HUDEP-2 (cell line): ENCODE data around the gene NAP1L4.

Source experiments
- DNase-seq, 76 experiments: peaks; one replicate each; lab custom pipeline; 2025; ENCODE audit not compliant: unreplicated experiment in 76 of 76; lab: John Stamatoyannopoulos, UW

The NAP1L4 gene

DNA sequence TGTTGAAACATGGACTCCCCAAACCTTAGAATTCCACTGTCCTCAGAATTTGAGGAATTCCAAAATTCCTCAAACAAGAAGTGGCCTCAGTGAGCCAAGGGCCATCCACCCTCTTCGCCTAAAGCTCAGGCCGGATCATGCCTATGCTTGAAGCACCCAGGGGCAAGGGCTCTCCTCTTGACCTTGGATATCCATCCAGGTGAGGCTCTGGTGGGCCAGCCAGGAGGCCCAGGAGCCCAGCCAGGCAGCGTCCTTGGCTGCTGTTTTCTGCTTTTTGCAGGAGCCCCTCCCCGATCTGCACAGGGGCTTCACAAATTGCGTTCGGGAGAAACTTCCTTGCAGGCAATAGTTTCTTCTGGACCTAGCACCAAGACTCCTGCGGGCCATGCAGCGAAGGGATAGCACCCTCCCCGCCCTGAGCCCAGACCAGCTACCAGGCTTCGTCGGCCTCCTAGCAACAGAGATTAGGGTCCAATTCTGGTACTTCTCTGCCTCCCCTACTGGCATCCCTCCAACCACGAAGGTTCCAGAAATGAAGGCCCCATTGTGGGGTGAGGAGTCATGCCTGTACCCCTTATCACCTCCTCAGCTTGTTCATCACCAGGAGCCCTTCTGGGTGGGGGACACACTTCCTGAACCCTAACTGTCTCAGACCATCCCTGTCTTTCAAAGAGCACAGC, 64.9 kb downstream of the NAP1L4 start:
- no peak for DNase-seq

DNA sequence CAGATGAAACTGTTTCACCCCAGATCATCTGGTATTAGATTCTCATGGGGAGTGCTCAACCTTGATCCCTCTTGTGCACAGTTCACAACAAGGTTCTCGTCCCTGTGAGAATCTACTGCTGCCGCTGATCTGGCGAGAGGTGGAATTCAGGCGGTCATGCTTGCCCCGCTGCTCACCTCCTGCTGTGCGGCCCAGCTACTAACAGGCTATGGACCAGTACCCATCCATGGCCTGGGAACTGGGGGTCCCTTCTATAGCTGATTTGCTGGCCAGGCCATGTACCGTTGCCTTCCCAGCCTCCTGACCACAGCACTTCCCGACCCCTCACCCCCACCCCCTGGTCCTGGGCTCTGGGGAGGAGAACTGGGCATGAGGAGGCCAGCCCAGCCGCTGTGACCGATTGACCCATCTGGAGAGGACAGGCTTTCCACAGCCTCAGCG, 65.5 kb downstream of the NAP1L4 start:
- no peak for DNase-seq

GRCh38 chr11:2924821-2925675, 67.1 kb downstream of the NAP1L4 start:
- no peak for DNase-seq

DNA sequence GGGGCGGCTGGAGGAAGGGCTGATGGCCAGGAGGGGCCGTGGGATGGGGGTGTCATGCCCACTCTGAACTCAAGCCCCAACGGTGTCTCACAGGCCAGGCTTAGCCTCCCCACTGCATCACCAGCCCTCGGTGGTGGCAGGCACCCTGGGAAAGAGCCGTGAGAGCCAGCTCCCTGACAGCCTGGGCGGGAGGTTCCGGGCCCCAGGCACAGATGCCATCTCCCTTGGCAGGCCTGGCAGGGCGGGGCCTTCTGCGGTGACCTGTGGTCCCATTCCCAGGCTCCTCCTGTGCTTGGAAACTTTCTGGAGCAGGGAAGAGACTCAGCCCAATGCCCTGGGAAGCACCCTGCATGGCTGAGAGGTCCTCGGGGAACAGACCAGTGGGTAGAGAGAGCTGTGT, 67.7 kb downstream of the NAP1L4 start:
- peak in 2 of 76 experiments; percentile 21 to 26 for DNase-seq

GRCh38 chr11:2923446-2924375, 68.4 kb downstream of the NAP1L4 start:
- DNase-seq, result no peak

GRCh38 chr11:2922655-2923054, 69.5 kb downstream of the NAP1L4 start:
- DNase-seq, result no peak

DNA sequence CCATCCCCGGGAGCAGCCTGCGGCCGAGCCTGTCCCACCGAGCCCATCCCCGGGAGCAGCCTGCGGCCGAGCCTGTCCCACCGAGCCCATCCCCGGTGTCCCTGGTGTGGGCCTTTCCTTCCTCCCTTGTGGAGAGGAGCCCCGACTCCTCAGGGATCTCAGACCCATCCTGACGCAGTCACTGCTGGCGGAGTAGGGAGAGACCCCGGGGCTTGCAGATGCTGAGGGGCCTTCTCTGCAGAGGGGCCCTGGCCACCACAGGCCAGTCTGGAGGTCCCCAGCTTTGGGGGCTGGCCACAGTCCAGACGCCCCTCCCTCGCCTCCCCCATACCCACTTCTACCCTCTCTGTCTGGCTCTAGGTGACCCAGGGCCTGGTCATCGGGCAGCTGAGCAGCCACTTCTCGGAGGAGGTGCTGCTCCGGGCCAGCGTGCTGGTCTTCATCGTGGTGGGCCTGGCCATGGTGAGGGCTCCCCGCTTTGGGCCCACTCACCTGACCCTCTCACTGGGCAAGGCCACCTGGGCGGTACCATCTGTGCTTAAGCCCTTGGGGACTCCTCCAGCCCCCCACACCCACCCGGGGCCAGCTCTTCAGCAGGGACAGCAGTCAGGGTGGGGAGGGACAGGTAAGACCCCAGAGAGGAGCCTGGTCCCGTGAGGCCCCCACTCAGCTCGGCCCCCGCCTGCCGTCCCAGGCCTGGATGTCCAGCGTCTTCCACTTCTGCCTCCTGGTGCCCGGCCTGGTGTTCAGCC, 70.2 kb downstream of the NAP1L4 start:
- no peak for DNase-seq

- DNase-seq, result peak in 1 of 76 experiments; percentile 10
Observed at GRCh38 chr11:2921261-2921660, 70.9 kb downstream of the NAP1L4 start.

GRCh38 chr11:2920343-2920742, 71.8 kb downstream of the NAP1L4 start:
- no peak for DNase-seq

- DNase-seq, result no peak
Observed at GRCh38 chr11:2919837-2920236, 72.3 kb downstream of the NAP1L4 start.

DNA sequence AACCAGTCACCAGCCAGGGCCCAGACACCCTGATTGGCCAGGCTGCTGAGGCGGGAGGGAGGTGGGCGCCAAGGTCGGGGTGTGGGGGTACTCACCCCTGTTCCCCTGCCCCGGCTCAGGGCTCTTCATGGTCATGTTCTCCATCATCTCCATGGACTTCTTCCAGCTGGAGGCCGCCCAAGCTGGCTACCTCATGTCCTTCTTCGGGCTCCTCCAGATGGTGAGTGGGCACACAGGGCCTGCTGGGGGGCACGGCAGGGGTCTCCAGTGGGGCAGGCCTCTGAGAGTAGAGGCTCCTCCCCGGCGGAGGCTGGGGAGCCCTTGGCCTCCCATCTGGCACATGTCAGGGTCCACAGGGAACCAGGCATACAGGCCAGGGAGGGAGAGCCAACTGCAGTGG, 72.9 kb downstream of the NAP1L4 start:
- DNase-seq, result no peak

DNA sequence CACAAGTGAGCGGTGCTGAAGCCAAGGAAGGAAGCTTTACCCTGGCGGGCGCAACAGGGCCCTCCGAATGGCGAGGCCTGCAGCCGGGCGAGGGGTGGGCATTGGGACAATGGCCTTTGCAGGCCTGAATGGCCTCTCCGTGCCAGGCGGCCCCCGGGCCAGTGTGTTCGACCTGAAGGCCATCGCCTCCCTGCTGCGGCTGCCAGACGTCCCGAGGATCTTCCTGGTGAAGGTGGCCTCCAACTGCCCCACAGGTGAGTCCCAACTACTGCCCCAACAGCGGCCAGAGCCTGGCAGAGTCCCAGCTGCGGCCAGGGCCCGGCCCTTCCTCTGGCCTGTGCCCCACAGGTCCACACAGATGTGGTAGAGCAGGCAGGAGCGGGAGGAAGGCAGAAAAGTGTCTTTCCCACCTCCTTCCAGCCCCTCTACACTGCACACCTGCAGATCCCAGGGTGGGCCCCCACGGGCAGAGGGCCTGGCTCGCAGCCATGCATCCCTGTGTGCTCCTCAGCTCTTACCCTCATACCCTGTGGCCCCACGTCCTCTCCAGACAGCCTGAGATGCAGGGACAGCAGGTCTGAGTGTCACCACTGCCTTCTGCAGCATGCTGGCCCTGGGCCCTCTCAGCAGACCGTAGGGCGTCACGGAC, 74.2 kb downstream of the NAP1L4 start:
- DNase-seq, result no peak

GRCh38 chr11:2916892-2917645, 75.1 kb downstream of the NAP1L4 start:
- DNase-seq, result no peak

GRCh38 chr11:2916114-2916891, 75.8 kb downstream of the NAP1L4 start:
- no peak for DNase-seq

GRCh38 chr11:2915473-2915872, 76.7 kb downstream of the NAP1L4 start:
- DNase-seq, result no peak

- DNase-seq, result peak in 2 of 76 experiments; percentile 11 to 15
Observed at GRCh38 chr11:2914455-2915195, 77.5 kb downstream of the NAP1L4 start.

DNA sequence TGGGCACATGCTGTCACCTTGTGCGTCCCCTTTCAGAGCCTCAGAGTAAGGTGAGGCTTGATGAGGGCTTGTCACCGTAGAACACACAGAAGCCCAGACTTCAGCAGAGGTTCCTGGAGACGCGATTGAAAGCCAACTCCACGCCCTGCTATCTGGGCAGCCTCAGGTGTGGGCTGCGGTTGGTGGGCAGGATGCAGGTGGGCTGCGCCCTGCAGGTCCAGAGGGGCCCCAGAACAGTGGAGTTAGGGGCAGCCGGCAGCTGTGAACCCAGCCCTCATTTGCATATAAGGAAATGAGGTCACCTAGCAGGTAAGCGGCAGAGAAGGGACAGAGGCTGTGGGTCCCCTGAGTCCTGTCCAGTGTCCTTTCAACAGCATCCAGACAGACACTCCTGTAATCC, 78.4 kb downstream of the NAP1L4 start:
- no peak for DNase-seq

DNA sequence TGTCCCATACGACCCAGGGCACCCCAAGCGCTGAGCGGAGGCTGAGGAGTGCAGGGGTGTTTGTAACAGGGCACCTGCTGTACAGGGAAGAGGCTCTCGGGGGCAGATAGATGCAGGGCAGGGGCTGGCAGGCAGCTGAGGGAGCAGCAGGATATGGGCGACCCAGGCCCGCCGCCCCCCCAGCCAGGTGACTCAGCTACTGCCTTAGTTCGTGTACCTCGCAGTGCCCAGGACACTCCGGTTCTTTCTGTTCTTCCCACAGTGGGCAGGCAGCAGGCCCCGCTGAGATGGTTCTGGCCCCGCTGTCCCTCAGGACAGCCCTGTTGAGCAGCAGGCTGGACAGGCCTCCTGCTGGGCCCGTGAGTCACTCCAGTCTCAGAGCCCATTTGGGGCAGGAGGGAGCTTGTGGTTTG, 79.1 kb downstream of the NAP1L4 start:
- DNase-seq, result no peak
